GM19099 (cell line): ENCODE results near the gene GRIP1.

Experiments
- POLR2A ChIP-seq: IDR thresholded peaks from 3 replicates; pipeline ENCODE4 v1.6.1; 2011; ENCODE audit warnings: low read depth; ENCODE audit not compliant: insufficient read length; ENCODE audit errors: extremely low read depth

Gene GRIP1

DNA sequence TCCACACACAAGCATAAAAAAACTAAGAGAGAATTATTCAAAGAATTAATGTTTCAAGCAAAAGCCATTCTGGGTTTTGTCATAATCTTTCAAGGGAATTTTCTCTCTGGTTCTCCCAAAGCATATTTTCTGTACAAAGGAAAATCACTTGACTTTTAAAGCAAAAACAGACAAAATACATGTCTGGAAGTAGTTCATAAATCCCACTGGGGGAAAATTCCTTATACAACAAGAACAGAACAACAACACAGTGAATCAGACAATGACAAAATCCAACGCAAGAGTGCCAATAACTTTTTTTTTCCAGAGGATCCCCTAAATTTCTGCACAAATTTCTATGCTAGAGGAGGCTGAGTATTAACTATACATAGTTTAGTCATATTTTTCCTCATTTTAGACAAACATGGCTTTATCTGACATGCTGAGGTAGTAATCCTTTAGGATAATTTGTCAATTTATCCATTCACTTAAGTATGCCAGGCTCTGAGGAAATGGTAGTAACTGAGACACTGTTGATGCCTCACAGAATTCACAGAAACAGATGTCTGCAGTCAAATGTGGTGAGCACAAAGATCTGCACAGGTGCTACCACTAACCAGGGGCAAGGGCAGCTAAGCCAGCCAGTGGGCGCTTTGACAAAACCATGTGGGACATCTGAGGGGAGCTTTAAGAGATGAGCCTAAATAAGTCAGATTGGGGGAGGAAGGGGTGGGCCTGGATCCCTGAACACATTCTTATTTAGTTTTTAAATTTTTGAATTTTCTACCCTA lies 38.0 kb downstream of the GRIP1 start:
- TF ChIP-seq POLR2A = no peak

DNA sequence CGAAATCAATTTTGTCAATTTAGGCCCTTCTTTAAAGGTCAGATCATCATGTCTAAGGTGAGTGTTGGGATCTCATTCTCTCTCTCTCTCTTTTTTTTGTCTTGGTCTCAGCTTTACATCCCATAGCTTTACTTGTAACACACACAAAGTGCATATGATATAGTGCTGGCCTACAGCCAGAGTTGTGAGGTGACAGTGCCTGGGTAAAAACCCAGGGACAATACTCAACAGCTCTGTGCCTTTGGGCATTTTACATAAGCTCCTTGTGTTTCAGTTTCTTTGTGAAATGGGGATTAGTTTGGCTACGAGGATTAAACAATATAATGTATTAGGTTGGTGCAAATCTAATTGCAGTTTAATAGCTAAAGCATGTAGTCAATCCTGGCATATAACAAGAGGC lies 40.2 kb downstream of the GRIP1 start:
- no peak for TF ChIP-seq POLR2A

DNA sequence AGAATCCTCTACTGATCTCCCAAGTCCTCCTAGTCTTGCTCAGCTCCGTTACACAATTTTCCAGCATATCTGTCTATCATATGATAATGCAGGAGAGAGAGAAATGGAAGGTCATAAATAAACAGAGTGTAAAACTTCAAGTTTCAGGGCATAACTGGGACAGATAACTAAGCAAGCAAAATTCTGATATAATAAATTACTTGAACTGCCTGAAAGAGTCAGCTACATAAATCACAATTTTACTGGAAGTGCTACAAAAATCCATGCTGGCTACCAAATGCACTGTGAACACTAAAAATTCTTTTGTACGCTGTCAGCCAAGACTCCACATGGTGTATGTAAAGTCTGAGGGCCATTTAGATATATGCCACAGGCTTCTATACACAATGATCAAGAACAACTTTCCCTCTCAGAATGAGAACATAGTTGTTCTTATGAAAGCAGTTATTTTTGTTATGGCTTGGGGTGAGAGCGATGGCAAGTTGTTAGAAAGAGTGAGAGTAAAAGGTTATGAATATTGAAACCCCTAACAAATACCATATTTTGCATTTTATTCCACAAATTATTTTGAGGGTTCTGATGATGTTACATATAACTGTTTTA lies 41.1 kb downstream of the GRIP1 start:
- TF ChIP-seq POLR2A = no peak

DNA sequence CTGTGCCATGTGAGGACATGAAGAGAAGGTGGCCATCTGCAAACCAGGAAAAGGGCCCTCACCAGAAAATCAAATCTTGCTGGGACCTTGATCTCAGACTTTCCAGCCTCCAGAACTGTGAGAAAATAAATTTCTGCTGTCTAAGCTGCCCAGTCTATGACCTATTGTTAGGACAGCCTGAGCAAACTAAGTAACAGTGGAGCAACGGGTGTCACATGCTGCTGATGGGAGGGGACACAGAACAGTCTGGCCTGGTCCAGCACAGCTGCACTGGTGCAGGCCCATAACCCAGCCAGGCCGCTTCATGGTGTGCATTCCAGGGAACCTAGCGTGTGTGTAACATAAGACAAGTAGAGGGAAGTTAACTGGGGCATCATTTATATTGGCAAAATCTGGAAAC lies 42.1 kb downstream of the GRIP1 start:
- no peak for TF ChIP-seq POLR2A

DNA sequence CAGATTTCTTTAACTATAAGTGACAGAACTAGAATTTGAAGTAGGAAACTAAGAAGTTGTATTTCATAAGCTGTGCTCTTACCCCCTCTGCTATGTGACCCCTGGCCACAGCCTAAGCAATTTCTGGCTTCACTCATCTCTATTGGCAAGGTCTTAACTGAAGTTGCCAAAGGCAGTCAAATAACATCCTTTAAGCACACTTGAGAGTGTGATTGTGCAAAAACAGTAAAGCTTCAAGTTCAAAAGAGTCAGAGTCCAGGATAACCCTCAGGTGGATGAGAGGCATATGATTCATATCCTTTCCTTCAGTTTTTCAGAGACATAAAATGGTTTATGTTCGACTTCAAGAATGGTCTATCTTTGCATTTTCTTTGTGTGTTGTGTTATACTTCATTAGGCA lies 45.2 kb downstream of the GRIP1 start:
- TF ChIP-seq POLR2A = no peak

DNA sequence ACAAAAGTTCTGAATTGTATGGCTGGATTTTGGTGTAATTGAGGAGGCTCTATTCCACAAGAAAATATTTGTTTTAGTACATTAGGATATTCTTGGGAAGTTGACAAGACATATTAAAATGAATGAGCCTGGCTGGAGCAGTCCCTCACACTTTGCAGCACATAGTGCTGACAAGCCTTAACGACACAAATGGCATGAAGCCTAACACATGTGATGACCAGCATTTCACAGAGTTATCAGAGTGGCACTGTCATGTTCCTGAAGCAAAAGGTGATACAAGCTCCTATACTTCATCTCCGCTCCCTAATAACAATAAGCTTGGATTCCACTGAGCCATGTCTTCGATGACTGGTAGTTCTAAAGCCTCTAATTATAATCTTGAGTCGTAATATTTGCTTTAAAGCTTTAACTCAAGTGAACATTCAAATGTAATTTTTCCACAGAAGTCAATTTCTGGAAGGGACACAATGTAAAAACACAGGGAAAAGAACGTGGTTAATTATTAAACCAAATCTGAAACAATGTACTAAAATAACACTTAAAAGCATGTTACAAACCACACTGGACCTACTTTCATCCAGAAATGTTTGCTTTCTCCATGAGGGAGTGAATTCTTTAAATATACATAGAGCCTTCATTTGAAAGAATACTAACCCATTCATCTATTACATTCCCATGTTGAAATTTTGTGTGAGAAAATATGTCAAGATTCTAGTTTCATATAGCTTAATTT lies 49.6 kb downstream of the GRIP1 start:
- TF ChIP-seq POLR2A = no peak

DNA sequence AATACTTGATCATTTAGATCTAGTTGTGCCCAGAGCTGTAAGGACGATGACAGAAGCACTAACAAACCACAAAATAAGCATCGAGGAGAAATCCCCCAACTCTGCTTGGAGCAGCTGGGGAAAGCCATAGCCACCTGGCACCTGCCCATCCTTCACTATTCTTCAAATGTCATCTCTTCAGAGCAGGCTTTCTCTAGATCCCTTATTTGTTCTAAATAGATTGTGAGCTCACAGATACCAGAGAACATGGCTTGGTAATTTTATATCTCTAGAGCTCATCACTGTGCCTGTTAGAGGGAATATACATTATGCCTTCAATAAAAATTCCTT lies 50.9 kb downstream of the GRIP1 start:
- TF ChIP-seq POLR2A = no peak

DNA sequence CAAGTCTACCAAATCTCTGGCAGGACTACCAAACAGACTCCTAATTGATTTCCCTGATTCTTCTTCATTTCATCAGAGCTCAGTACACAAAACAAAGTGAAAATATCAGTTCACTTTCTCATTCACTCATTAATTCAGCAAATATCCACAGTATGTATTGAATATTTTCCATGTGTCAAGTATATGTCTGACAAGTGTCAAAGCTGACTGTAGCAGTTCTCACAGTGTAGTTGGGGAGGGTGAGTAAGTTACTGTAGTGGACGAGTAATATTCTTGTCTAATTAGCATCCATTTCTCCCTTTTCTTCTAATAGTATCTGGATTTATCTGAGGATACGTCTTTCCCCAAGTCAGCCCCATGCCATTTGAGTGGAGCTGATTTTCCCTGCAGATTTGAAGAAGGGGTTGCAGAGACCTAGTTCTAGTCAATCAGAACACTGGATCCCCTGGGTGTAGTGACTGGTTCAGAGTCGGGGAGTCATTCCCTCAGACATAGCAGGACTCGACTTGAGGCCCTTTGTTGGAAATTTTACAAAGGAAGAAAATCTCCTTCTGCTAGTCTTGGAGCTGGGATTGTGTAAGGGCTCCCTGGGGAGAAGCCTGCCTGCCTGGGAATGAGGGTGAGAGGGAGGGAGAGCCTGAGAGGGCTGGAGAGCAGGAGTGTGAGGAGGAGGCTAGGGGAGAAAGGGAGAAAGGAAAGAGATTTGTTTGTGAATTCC lies 51.4 kb downstream of the GRIP1 start:
- no peak for TF ChIP-seq POLR2A

DNA sequence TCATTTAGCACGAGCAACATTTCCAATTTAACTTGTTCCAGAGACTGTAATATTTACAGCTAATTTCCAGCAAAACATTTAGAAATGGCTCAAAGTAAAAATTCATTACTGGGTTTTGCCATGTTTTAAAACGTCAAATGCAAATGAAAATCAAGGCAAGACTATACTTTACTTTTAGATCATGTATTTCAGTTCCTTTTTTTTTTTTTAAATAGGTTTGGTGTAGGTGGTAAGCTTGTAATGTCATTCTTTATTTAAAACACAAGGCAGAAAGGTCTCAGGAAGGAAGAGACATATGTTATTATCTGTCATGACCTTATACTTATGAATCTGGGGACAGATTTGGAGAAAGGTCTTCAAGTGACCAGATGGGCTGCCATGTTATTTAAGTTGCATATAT lies 54.1 kb downstream of the GRIP1 start:
- TF ChIP-seq POLR2A = no peak

DNA sequence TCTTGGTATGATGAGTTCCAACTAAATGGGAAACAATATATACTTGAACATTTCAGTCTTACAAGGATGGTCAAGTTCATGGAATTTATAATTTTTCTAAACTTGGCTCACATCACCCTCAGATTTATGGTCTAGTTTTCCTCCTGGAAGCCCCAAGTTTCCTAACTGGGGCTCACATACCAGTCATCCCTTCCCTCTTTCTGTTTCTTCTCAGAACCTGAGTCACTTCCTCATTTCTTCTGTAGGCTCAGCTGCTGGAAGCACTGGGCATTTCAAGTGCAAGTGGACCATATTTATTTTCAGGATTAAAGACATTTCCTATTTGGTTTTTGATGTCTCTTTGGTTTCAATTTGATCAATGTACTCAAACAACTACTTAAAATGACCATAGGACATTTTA lies 55.4 kb downstream of the GRIP1 start:
- TF ChIP-seq POLR2A = no peak

DNA sequence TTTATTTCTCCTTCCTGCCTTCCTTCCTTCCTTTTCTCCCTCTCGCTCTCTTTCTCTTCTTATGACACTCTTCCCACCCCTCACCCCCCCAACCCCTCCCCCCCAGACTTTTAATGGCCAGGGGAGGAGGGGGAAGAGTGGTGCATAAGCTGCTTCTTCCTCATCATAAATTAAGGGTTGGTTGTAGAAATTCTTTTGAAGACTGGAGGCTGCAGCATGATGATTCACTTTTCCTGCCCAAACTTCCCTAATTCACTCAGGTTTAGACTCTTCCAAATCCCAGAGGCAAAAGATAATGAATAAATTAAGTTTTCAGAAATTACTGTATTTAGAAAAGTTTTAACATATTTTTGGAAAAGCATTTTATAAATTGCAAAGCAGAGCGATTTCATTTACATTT lies 58.2 kb downstream of the GRIP1 start:
- TF ChIP-seq POLR2A = no peak

DNA sequence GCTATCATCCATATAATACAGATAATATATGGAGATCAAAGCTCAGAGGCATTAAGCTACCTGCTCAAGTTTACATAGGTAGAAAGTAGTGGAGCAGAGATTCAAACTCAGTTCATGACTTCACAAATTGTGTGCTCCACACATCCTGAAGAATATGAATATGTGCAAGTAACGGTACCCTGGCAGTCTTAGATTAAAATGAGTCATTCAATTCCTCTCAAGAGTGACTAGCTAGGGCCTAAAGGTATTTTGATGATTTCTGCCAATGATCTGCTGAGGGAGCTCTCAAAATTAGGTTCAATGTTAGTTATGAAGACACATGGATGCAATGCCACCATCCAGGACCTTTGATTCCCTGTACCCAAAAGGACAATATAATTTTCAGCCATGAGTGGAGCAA lies 58.9 kb downstream of the GRIP1 start:
- TF ChIP-seq POLR2A = no peak

DNA sequence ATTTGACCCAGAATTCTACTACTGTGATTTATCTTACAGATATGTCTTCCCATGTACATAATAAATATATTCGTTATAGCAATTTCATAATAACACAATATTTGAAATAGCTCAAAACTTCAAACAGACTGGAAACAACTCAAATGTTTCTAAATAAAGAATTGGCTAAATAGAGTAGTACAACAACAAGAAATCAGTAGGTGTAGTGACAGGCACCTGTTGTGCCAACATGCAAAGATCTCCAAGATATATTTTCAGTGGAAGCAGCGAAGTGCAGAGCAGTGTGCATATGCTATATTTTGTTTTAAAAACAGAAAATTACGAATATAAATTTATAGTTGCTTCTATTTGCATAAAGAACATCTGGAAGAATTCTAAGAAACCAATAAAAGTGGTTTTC lies 60.9 kb downstream of the GRIP1 start:
- no peak for TF ChIP-seq POLR2A

DNA sequence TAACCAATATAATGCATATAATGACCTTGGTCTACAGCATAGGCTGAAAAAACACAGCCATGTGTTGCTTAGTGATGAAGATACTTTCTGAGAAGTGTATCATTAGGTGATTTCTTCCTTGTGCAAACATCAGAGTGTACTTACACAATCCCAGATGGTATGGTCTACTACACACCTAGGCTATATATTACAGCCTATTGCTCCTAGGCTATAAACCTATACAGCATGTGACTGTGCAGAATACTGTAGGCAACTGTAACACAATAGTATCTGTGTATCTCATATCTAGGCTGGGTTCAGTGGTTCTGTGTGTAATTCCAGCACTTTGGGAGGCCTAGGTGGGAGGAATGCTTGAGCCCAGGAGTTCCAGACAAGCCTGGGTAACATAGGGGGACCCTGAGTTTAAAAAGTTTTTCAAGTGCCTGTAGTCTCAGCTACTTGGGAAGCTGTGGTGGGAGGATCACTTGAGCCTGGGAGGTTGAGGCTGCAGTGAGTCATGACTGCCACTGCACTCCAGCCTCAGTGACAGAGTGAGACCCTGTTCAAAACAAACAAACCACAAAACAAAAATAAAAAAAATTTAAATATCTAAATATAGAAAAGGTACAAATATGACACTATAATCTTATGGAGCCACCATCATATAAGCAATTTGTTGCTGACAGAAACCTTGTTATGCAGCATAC lies 66.6 kb downstream of the GRIP1 start:
- TF ChIP-seq POLR2A = no peak

DNA sequence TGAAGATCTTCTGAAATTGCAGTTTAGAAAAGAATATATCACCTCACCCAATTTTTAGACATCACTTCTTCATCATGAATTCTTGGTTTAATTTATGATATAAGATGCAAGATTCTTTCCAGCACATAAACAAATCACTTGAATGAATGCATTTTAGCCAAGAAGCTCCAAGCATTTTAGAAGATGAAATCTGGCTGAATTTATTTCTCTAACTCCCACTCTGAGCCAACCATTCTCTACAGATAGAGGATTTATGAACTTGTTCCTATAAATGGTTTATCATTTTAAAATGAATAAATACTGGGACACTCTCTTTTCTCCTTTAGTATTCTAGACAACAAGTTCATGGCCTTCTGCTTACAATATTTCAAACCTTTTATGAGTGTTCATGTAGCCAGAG lies 71.7 kb downstream of the GRIP1 start:
- TF ChIP-seq POLR2A = no peak
